ENCODE measurements around the gene HSPD1. TPM values are rescaled to one million over a fixed set of nuclear protein-coding genes. Genes with fewer than 3 reads are reported as not detected.

HSPD1 gene
- total RNA-seq, 4 donors from 2014 or later, result 125 to 169 (median 127) TPM

- no peak for TF ChIP-seq CTCF (IDR thresholded peaks at IDR 0.05; ENCODE audit: low read depth)
Observed at GRCh38 chr2:197452754-197453122, 46.9 kb downstream of the HSPD1 start.

- TF ChIP-seq CTCF (IDR thresholded peaks at IDR 0.05; ENCODE audit: low read depth), result no peak
Observed at GRCh38 chr2:197450465-197450864, 49.2 kb downstream of the HSPD1 start.

GRCh38 chr2:197446844-197447243 lies 52.8 kb downstream of the HSPD1 start:
- TF ChIP-seq CTCF (IDR thresholded peaks at IDR 0.05; ENCODE audit: low read depth), result no peak

- no peak for TF ChIP-seq CTCF (IDR thresholded peaks at IDR 0.05; ENCODE audit: low read depth)
Observed at GRCh38 chr2:197445746-197446145, 53.9 kb downstream of the HSPD1 start.

- no peak for TF ChIP-seq CTCF (IDR thresholded peaks at IDR 0.05; ENCODE audit: low read depth)
Observed at GRCh38 chr2:197442857-197443256, 56.8 kb downstream of the HSPD1 start.

- TF ChIP-seq CTCF (IDR thresholded peaks at IDR 0.05; ENCODE audit: low read depth), result no peak
Observed at GRCh38 chr2:197437380-197437779, 62.3 kb downstream of the HSPD1 start.

Small RNA genes lying within 50 kb of the gene (small RNA-seq; reads per million reads assigned to genes)
- gene AC020550.1 (not detected), gene RNU6-1029P (not detected)

Other genes with a start within 250 kb of the HSPD1 start
- gene ANKRD44, start 189.1 kb downstream of the HSPD1 start, total RNA-seq, result 10 to 100 TPM; 22.8 to 69.1 (median 37.5) TPM
- gene SF3B1, start 64.8 kb downstream of the HSPD1 start, total RNA-seq, result 100 to 1,000 TPM; 390 to 510 (median 406) TPM
- 10 to 100 TPM; 23.4 to 38.0 (median 29.5) TPM for gene COQ10B, start 46.3 kb downstream of the HSPD1 start, total RNA-seq
- gene HSPE1, start 539 bp upstream of the HSPD1 start, total RNA-seq, result 100 to 1,000 TPM in 1 of 4 donors, 10 to 100 TPM in 3; 36.4 to 284 (median 51.7) TPM
- 10 to 100 TPM; 17.0 to 44.2 (median 24.1) TPM for gene MOB4, start 16.2 kb upstream of the HSPD1 start, total RNA-seq
- 10 to 100 TPM; 12.7 to 29.6 (median 23.0) TPM for gene RFTN2, start 175.7 kb upstream of the HSPD1 start, total RNA-seq
- gene MARS2, start 205.5 kb upstream of the HSPD1 start, total RNA-seq, result 1 to 10 TPM; 3.3 to 4.5 (median 4.1) TPM